ENCODE results near the gene ARID3A. TPM values are rescaled to one million over a fixed set of nuclear protein-coding genes. Genes with fewer than 3 reads are reported as not detected.

Gene ARID3A
- total and polyA plus RNA-seq, 12 donors: 1.6 to 10.2 (median 7.4) TPM

- Histone ChIP-seq H3K9me3 (replicated peaks in 1 of 3) (no peaks in the 10 kb centered on the region), H3K36me3 (replicated peaks in 1 of 2) (no peaks in the 10 kb centered on the region), H3K27ac (no peak overlapping the region), H3K4me1 (replicated peaks in 1 of 2) (peaks cover 3 to 11% of the 10 kb centered on the region in 2 donors), H3K4me3 (no peak overlapping the region), H3K27me3 (no peaks in the 10 kb centered on the region)
- intact Hi-C loops (cut with DNase I): no loop called here
- no peak for TF ChIP-seq POLR2A (IDR thresholded peaks at IDR 0.05)
- TF ChIP-seq, protein P1, sequence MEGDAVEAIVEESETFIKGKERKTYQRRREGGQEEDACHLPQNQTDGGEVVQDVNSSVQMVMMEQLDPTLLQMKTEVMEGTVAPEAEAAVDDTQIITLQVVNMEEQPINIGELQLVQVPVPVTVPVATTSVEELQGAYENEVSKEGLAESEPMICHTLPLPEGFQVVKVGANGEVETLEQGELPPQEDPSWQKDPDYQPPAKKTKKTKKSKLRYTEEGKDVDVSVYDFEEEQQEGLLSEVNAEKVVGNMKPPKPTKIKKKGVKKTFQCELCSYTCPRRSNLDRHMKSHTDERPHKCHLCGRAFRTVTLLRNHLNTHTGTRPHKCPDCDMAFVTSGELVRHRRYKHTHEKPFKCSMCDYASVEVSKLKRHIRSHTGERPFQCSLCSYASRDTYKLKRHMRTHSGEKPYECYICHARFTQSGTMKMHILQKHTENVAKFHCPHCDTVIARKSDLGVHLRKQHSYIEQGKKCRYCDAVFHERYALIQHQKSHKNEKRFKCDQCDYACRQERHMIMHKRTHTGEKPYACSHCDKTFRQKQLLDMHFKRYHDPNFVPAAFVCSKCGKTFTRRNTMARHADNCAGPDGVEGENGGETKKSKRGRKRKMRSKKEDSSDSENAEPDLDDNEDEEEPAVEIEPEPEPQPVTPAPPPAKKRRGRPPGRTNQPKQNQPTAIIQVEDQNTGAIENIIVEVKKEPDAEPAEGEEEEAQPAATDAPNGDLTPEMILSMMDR (IDR thresholded peaks at IDR 0.05): no peak
- peak in 1 of 7 donors; percentile 35 for DNase-seq
- WGBS, 4 donors: 76 to 96% (median 84%) methylated on average over 30 to 54 of the region's 54 CpGs
Observed at GRCh38 chr19:911197-912033, 14.4 kb upstream of the ARID3A start.

GRCh38 chr19:912181-913079 is 13.4 kb upstream of the ARID3A start:
- intact Hi-C loops (cut with DNase I): no loop called here
- 0 to 5% (median 3%) methylated on average over 11 to 66 of the region's 69 CpGs for WGBS, 4 donors

GRCh38 chr19:913080-913748 is 12.6 kb upstream of the ARID3A start, which contains the start of gene R3HDM4:
R3HDM4 (minus strand) TSS chr19:913219; CDS start chr19:913157, 62 bp downstream.
- Histone ChIP-seq H3K27me3 (peaks cover 13% of the 10 kb centered on the region), H3K4me1 (replicated peaks in 1 of 2) (peaks cover 9 to 28% of the 10 kb centered on the region in 2 donors), H3K27ac (peak within 1 kb of the TSS in 4 of 5 donors; percentile 65 to 97 (median 86)), H3K4me3 (peak within 1 kb of the TSS in 3 of 4 donors; percentile 25 to 100 (median 93)), H3K36me3 (replicated peaks in 1 of 2) (no peaks in the 10 kb centered on the region), H3K9me3 (replicated peaks in 1 of 3) (no peaks in the 10 kb centered on the region)
- intact Hi-C loops (cut with DNase I): no loop called here
- peak; percentile 58 to 86 (median 78) for DNase-seq
- TF ChIP-seq POLR2A (IDR thresholded peaks at IDR 0.05): peak; percentile 5 to 42
- TF ChIP-seq, protein P1 (IDR thresholded peaks at IDR 0.05): no peak
- 0 to 14% (median 1%) methylated on average over 1 to 75 of the region's 76 CpGs for WGBS, 4 donors

More at GRCh38 chr19:912181-913079, 13.4 kb upstream of the ARID3A start:
- TF ChIP-seq POLR2A (IDR thresholded peaks at IDR 0.05): no peak
- TF ChIP-seq, protein P1 (IDR thresholded peaks at IDR 0.05): no peak
- Histone ChIP-seq H3K27me3 (peaks cover 7% of the 10 kb centered on the region), H3K4me1 (replicated peaks in 1 of 2) (peaks cover 3 to 20% of the 10 kb centered on the region in 2 donors), H3K9me3 (replicated peaks in 1 of 3) (no peaks in the 10 kb centered on the region), H3K27ac (peak overlapping the region in 3 of 5 donors; percentile 60 to 97 (median 86)), H3K4me3 (peak overlapping the region in 3 of 4 donors; percentile 25 to 100 (median 93)), H3K36me3 (replicated peaks in 1 of 2) (no peaks in the 10 kb centered on the region)
- peak in 2 of 7 donors; percentile 42 to 47 for DNase-seq
